CD14-positive monocyte (primary cell): ENCODE results near the gene CEP44. TPM values are rescaled to one million over a fixed set of nuclear protein-coding genes. Genes with fewer than 3 reads are reported as not detected.

Experiments
- DNase-seq, 3 donors: peaks; one replicate each; pipeline ENCODE4 v3.0.0-alpha.2; 2011 to 2022
- H2AFZ ChIP-seq: 2 replicates; pipeline ENCODE4 v1.6.0; 2012; ENCODE audit warnings: mild to moderate bottlenecking, low read depth, low read length, inconsistent platforms; ENCODE audit not compliant: insufficient read depth, poor library complexity, severe bottlenecking
- H3K27ac ChIP-seq, 2 donors: 1 replicate in 1 of 2; 2 replicates in 1 of 2; pipeline ENCODE4 v1.5.1; 2012 to 2013; ENCODE audit warnings: low read length in 2 of 2, control low read depth in 1 of 2, inconsistent platforms in 1 of 2, low read depth in 1 of 2, mild to moderate bottlenecking in 1 of 2
- H3K27me3 ChIP-seq, 2 donors: one replicate each; pipeline versions ENCODE4 v1.6.0 to v1.6.1; 2011 to 2013; ENCODE audit warnings: low read length in 2 of 2; ENCODE audit not compliant: control insufficient read depth in 2 of 2, insufficient read depth in 2 of 2
- H3K36me3 ChIP-seq, 2 donors: replicated peaks in 1 of 2; 1 replicate in 1 of 2; 2 replicates in 1 of 2; pipeline versions ENCODE4 v1.5.1 to v1.6.1; 2012 to 2013; ENCODE audit warnings: low read length in 2 of 2, control low read depth in 1 of 2, inconsistent platforms in 1 of 2, mild to moderate bottlenecking in 1 of 2; ENCODE audit not compliant: insufficient read depth in 2 of 2, control insufficient read depth in 1 of 2
- H3K4me1 ChIP-seq, 2 donors: 1 replicate in 1 of 2; 2 replicates in 1 of 2; pipeline versions ENCODE4 v1.5.1 to v1.6.1; 2012 to 2013; ENCODE audit warnings: low read length in 2 of 2, control low read depth in 1 of 2, inconsistent platforms in 1 of 2, mild to moderate bottlenecking in 1 of 2, moderate library complexity in 1 of 2; ENCODE audit not compliant: insufficient read depth in 2 of 2, control insufficient read depth in 1 of 2
- H3K4me2 ChIP-seq: replicated peaks from 2 replicates; pipeline ENCODE3; 2012; ENCODE audit warnings: low read length, moderate library complexity, mild to moderate bottlenecking; ENCODE audit not compliant: poor library complexity, severe bottlenecking; ENCODE audit errors: extremely low read depth
- H3K4me3 ChIP-seq, 3 experiments: fragments of 200-600 bp in 1 of 3; sonication (generic) in 1 of 3; replicated peaks in 1 of 3; 1 replicate in 2 of 3; 2 replicates in 1 of 3; pipeline ENCODE4 v1.5.1; 2011 to 2013; ENCODE audit warnings: low read length in 3 of 3, mild to moderate bottlenecking in 3 of 3, control low read depth in 2 of 3, low read depth in 2 of 3, inconsistent platforms in 1 of 3, moderate library complexity in 1 of 3
- H3K79me2 ChIP-seq: 2 replicates; pipeline ENCODE4 v1.6.0; 2012; ENCODE audit warnings: mild to moderate bottlenecking, control low read depth, inconsistent platforms, low read length, moderate library complexity; ENCODE audit not compliant: insufficient read depth
- H3K9ac ChIP-seq: 2 replicates; pipeline ENCODE4 v1.6.0; 2017; ENCODE audit warnings: low read length, mild to moderate bottlenecking; ENCODE audit not compliant: insufficient read depth, poor library complexity, severe bottlenecking
- H3K9me3 ChIP-seq, 2 donors: replicated peaks in 1 of 2; 1 replicate in 1 of 2; 2 replicates in 1 of 2; pipeline versions ENCODE4 v1.5.1 to v1.6.1; 2012 to 2013; ENCODE audit warnings: low read length in 2 of 2, control low read depth in 1 of 2; ENCODE audit not compliant: control insufficient read depth in 1 of 2, insufficient read depth in 1 of 2
- H4K20me1 ChIP-seq: 2 replicates; pipeline ENCODE4 v1.6.0; 2012; ENCODE audit warnings: mild to moderate bottlenecking, low read length, control low read depth, moderate library complexity; ENCODE audit not compliant: insufficient read depth
- H3K27ac Mint-ChIP-seq, 7 donors: one replicate each; pipeline ENCODE4 v1.8.0; 2020; ENCODE audit warnings: mild to moderate bottlenecking in 7 of 7, mixed read lengths in 7 of 7, moderate library complexity in 6 of 7, inconsistent platforms in 2 of 7
- H3K27me3 Mint-ChIP-seq, 3 donors: one replicate each; pipeline ENCODE4 v1.8.0; 2021 to 2022; ENCODE audit warnings: low read depth in 3 of 3, mild to moderate bottlenecking in 3 of 3, mixed read lengths in 3 of 3, moderate library complexity in 3 of 3, inconsistent platforms in 1 of 3
- H3K36me3 Mint-ChIP-seq, 2 donors: one replicate each; pipeline ENCODE4 v1.8.0; 2020; ENCODE audit warnings: mixed read lengths in 2 of 2, inconsistent platforms in 1 of 2, mild to moderate bottlenecking in 1 of 2
- H3K4me1 Mint-ChIP-seq: one replicate; pipeline ENCODE4 v1.8.0; 2020; ENCODE audit warnings: mild to moderate bottlenecking, mixed read lengths
- H3K4me3 Mint-ChIP-seq, 2 donors: one replicate each; pipeline ENCODE4 v1.8.0; 2020; ENCODE audit warnings: mild to moderate bottlenecking in 2 of 2, mixed read lengths in 2 of 2, moderate library complexity in 1 of 2
- H3K9me3 Mint-ChIP-seq, 7 donors: one replicate each; pipeline ENCODE4 v1.8.0; 2020 to 2022; ENCODE audit warnings: mixed read lengths in 7 of 7, mild to moderate bottlenecking in 6 of 7, moderate library complexity in 6 of 7, inconsistent platforms in 2 of 7
- WGBS: methylation state at CpG from one replicate; pipeline ENCODE4 v1.1.5; 2013; ENCODE audit warnings: missing lambda C conversion rate; ENCODE audit not compliant: insufficient coverage; 5-methylcytosine and 5-hydroxymethylcytosine counted together
- intact Hi-C, 2 donors: fragments of 100-400 bp; cut with micrococcal nuclease; formaldehyde crosslinking; loops; one replicate each; pipeline versions ENCODE4 v1.15.0 to v1.15.1; 2023
- polyA plus RNA-seq, 3 donors: library from polyadenylated mRNA; depleted of rRNA in 1 of 3; unstranded in 2 of 3; stranded (reverse) in 1 of 3; fragments of 300-500 nt in 2 of 3; fragments of >200 nt in 1 of 3; fragmentation: Illumina TruSeq in 2 of 3; gene quantifications; 1 replicate in 2 of 3; 2 replicates in 1 of 3; pipeline ENCODE4 v1.2.3, GENCODE V29; 2012 to 2021
- TF ChIP-seq, protein P1 (sequence below): fragments of 200-600 bp; IDR thresholded peaks from one replicate; pipeline ENCODE4 v1.8.0; 2022; ENCODE audit warnings: antibody characterized with exemption, mild to moderate bottlenecking

CEP44 gene
- polyA plus RNA-seq, 3 donors, result 1.9 to 3.3 (median 2.2) TPM

DNA sequence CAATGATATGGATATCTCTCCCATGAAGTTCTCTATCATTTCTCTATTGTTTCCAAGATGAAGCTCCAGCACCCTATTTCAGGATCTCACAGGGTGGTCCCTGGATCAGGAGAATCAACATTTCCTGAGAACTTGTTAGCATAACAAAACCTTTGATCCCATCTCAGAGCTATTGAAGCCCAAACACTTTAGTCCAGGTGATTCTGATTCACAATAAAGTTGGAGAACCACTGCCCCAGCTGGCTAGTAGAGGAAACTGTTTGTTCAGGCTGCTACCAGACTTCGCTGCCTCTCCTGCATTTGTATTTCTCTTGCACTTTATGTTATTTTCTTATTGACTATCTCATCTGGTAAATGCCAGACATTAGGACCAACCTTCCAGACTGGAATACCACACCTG, 65.4 kb downstream of the CEP44 start:
- H3K27ac ChIP-seq, result no peak overlapping the region
- intact Hi-C loops, result no loop called here
- H3K27ac Mint-ChIP-seq, result no peak overlapping the region
- H3K27me3 ChIP-seq, result no peaks in the 10 kb centered on the region
- no peaks in the 10 kb centered on the region for H3K36me3 ChIP-seq
- peaks cover 0 to 2% (median 2%) of the 10 kb centered on the region in 3 donors for H3K27me3 Mint-ChIP-seq
- 86% methylated on average over 1 of the region's 1 CpG for WGBS
- peaks cover 3 to 16% (median 8%) of the 10 kb centered on the region in 7 donors for H3K9me3 Mint-ChIP-seq
- peaks cover 6% of the 10 kb centered on the region in 2 donors for H3K9me3 ChIP-seq
- no peak overlapping the region for H3K4me3 Mint-ChIP-seq
- DNase-seq, result no peak
- no peaks in the 10 kb centered on the region for H3K79me2 ChIP-seq
- H3K4me1 ChIP-seq, result no peaks in the 10 kb centered on the region
- H4K20me1 ChIP-seq, result no peaks in the 10 kb centered on the region
- no peak overlapping the region for H3K9ac ChIP-seq
- H3K36me3 Mint-ChIP-seq, result no peaks in the 10 kb centered on the region
- no peak overlapping the region for H3K4me2 ChIP-seq
- TF ChIP-seq, protein P1, sequence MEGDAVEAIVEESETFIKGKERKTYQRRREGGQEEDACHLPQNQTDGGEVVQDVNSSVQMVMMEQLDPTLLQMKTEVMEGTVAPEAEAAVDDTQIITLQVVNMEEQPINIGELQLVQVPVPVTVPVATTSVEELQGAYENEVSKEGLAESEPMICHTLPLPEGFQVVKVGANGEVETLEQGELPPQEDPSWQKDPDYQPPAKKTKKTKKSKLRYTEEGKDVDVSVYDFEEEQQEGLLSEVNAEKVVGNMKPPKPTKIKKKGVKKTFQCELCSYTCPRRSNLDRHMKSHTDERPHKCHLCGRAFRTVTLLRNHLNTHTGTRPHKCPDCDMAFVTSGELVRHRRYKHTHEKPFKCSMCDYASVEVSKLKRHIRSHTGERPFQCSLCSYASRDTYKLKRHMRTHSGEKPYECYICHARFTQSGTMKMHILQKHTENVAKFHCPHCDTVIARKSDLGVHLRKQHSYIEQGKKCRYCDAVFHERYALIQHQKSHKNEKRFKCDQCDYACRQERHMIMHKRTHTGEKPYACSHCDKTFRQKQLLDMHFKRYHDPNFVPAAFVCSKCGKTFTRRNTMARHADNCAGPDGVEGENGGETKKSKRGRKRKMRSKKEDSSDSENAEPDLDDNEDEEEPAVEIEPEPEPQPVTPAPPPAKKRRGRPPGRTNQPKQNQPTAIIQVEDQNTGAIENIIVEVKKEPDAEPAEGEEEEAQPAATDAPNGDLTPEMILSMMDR, result no peak
- H2AFZ ChIP-seq, result no peak overlapping the region
- no peak overlapping the region for H3K4me3 ChIP-seq
- H3K4me1 Mint-ChIP-seq, result no peaks in the 10 kb centered on the region

- Mint-ChIP-seq H3K27me3 (peaks cover 0 to 2% (median 2%) of the 10 kb centered on the region in 3 donors), H3K27ac (no peak overlapping the region), H3K4me3 (no peak overlapping the region), H3K4me1 (peaks cover under 1% of the 10 kb centered on the region), H3K36me3 (no peaks in the 10 kb centered on the region), H3K9me3 (peaks cover 0 to 8% (median 4%) of the 10 kb centered on the region in 7 donors)
- peak in 1 of 3 donors; percentile 7 for DNase-seq
- H3K4me3 ChIP-seq, result no peak overlapping the region
- H3K27ac ChIP-seq, result no peak overlapping the region
- no peaks in the 10 kb centered on the region for H4K20me1 ChIP-seq
- intact Hi-C loops, result no loop called here
- H2AFZ ChIP-seq, result no peak overlapping the region
- H3K27me3 ChIP-seq, result no peaks in the 10 kb centered on the region
- H3K4me2 ChIP-seq, result no peak overlapping the region
- H3K36me3 ChIP-seq, result no peaks in the 10 kb centered on the region
- H3K9me3 ChIP-seq, result peaks cover 6% of the 10 kb centered on the region in 2 donors
- TF ChIP-seq, protein P1, result no peak
- no peaks in the 10 kb centered on the region for H3K4me1 ChIP-seq
- H3K79me2 ChIP-seq, result no peaks in the 10 kb centered on the region
- 11% methylated on average over 4 of the region's 5 CpGs for WGBS
- H3K9ac ChIP-seq, result no peak overlapping the region
Observed at GRCh38 chr4:174352061-174352819, 68.5 kb downstream of the CEP44 start.
